C4-2B (cell line): ENCODE data around the gene SSX2IP.

ENCODE experiments used
- H3K27ac ChIP-seq: fragments of 450-650 bp; 2 replicates; pipeline ENCODE4 v1.5.1; 2017
- ZFX ChIP-seq: fragments of 450-650 bp; IDR thresholded peaks from 2 replicates; pipeline ENCODE4 v1.6.1; 2017
- TF ChIP-seq, protein P1 (sequence below): fragments of 450-650 bp; conservative IDR thresholded peaks from 2 replicates; pipeline ENCODE4 v1.5.1; 2017; ENCODE audit warnings: mild to moderate bottlenecking

The SSX2IP gene, protein sequence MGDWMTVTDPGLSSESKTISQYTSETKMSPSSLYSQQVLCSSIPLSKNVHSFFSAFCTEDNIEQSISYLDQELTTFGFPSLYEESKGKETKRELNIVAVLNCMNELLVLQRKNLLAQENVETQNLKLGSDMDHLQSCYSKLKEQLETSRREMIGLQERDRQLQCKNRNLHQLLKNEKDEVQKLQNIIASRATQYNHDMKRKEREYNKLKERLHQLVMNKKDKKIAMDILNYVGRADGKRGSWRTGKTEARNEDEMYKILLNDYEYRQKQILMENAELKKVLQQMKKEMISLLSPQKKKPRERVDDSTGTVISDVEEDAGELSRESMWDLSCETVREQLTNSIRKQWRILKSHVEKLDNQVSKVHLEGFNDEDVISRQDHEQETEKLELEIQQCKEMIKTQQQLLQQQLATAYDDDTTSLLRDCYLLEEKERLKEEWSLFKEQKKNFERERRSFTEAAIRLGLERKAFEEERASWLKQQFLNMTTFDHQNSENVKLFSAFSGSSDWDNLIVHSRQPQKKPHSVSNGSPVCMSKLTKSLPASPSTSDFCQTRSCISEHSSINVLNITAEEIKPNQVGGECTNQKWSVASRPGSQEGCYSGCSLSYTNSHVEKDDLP

DNA sequence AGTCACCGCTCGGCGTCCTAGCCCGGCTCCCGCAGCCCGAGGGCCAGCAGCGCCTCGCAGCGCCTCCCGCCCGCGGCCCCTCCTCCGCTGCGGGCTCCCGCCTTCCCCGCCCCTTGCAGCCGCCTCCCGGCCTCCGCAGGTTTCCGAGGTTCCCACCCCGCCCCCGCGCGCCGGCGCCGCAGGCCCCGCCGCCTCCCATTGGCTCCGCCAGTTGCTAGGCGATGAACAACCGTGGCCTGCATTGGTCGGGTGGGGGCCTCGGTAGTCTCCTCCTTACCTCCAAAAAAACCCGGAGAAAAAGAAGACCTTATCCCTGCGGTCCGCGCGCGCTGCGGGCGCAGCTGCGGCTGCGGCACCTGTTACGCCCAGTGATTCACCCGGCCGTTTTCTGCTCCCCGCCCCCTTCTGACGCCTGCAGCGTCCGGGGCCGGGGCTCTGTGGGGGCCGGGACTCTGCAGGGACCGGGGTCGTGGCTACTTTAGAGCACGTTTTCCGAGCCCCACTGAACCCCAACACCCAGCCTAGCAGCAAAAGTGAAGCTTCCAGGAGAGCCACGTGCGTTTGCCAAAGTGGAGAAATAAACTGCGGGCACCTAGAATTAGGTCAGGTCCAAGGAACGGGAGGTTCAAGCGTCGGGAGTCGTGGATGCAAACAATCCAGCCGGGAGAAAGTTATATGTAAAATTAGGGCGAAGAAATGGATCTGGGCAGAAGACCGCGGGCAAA lies at the start of gene SSX2IP:
SSX2IP (minus strand) TSS at position 65 of the 725 bp plus-strand sequence. CDS start 19,242 bp downstream, outside the sequence.
- peak within 1 kb of the TSS; percentile 87 for H3K27ac ChIP-seq
- TF ChIP-seq ZFX: no peak
- TF ChIP-seq, protein P1, sequence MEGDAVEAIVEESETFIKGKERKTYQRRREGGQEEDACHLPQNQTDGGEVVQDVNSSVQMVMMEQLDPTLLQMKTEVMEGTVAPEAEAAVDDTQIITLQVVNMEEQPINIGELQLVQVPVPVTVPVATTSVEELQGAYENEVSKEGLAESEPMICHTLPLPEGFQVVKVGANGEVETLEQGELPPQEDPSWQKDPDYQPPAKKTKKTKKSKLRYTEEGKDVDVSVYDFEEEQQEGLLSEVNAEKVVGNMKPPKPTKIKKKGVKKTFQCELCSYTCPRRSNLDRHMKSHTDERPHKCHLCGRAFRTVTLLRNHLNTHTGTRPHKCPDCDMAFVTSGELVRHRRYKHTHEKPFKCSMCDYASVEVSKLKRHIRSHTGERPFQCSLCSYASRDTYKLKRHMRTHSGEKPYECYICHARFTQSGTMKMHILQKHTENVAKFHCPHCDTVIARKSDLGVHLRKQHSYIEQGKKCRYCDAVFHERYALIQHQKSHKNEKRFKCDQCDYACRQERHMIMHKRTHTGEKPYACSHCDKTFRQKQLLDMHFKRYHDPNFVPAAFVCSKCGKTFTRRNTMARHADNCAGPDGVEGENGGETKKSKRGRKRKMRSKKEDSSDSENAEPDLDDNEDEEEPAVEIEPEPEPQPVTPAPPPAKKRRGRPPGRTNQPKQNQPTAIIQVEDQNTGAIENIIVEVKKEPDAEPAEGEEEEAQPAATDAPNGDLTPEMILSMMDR: no peak

DNA sequence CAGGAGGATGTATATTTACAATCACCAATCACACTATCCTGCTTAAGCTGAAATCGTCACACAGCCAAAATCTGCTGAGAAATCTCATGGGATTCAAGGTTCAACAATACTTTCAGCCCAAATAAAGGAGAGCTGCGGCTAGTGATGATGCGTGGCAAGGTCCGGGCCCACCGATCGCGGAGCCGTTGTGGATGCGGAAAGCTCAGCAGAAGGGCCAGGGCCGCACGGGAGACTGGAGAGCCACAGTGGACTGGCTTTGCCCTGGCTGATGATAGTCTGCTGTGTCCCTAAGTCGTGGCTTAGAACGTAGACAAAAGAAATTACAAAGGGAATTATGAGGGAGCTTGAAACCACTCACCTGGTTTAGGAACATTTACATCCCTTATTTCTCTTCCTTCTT lies 48.0 kb upstream of the SSX2IP start:
- no peak for TF ChIP-seq ZFX
- TF ChIP-seq, protein P1: no peak

DNA sequence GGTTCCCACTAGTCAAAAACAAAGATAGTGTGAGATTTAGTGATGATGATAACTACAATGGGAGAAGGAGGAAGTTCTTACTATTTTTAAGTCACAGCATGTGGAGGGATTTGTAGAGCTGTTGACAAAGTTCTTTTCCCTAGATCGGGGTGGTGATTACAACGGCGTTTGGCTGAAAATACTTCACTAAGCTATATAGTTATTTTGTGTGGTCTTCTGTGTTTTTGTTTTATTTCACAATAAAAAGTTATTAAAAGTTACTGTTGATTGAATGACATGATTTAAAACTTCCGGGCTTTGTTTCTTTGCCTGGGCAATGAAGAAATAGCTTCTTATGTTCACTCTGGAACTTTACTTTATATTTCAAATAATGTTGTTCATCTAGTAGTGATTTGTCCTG lies 47.3 kb upstream of the SSX2IP start:
- TF ChIP-seq ZFX: no peak
- TF ChIP-seq, protein P1: no peak
- no peak overlapping the region for H3K27ac ChIP-seq

More for the DNA sequence above, 48.0 kb upstream of the SSX2IP start:
- H3K27ac ChIP-seq: no peak overlapping the region

DNA sequence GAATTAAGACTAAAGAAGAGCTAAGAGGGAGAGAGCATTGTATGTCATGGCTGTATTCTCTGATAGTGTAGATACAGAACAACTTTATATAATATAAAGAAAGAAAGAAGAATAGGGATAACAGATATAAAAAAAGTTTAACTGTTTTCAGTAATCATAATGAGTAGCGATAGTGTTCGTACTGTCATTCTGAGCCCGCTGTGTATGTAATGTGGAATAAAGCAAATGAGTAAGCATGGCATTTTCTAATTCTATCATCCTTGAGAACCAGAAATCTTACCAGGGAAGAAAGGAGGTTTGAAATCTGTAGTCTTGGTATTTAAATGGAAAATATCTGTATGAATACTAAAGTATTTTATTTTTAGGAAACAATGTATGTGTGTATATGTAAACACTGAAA lies 46.7 kb upstream of the SSX2IP start:
- TF ChIP-seq, protein P1: no peak
- TF ChIP-seq ZFX: no peak
- H3K27ac ChIP-seq: no peak overlapping the region

DNA sequence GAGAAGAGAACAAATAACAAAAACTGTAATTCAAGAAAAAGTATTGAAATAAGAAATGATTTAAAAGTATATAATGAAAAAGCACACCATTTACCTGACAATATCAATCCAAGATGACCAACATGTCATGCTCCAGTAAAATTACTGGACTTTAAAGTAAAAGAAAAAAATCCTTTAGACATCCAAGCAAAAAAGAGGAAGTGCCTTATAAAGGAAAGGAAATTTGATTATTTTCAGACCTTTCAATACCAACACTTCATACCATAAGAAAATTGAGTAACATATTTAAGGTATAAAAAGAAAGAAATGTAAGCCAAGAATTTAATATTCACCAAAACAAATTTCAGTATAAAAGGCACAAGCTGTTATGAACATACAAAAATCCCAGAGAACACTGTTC lies 46.2 kb upstream of the SSX2IP start:
- no peak for TF ChIP-seq ZFX
- TF ChIP-seq, protein P1: no peak
- no peak overlapping the region for H3K27ac ChIP-seq

DNA sequence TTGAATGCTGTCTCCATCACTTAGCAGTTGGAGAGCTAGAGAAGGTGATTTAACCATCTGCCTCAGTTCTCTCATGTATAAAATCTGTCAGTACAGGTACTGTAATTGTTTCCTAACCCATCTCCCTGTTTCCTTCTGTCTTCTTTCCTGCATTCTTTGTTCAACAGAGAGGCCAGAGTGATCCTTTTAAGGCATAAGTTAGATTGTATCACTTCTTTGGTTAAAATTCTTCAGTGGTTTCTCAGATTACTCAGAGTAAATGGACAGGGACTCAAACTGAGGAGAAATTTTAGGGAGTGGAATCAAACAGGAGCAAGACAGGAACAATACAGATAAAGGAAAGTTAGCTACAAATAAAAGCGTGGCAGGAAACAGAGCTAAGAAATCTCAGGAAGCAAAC lies 45.2 kb upstream of the SSX2IP start:
- TF ChIP-seq, protein P1: no peak
- TF ChIP-seq ZFX: no peak
- H3K27ac ChIP-seq: no peak overlapping the region

DNA sequence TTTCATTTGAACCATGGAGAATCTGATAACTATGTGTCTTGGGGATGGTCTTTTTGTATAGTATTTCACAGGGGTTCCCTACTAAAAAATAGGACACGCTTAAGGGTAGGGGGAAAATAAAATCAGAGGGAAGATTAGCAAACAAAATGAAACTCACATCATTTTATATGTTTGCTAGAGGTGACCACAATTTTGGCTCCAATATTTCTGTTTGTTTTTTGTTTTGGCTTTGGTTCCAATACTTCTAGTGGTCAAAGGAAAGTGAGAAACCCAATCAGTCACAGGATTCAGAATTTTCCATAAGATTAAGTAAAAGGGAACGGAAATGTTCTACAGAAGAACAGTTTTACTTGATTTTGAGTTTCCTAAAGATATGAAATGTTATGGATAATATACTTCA lies 42.3 kb upstream of the SSX2IP start:
- TF ChIP-seq, protein P1: no peak
- no peak overlapping the region for H3K27ac ChIP-seq
